ENCODE data around the gene SPATS2. TPM values are rescaled to one million over a fixed set of nuclear protein-coding genes. Genes with fewer than 3 reads are reported as not detected.

SPATS2 gene
- total and polyA plus RNA-seq, 2 of the 4 experiments (the other 2 are of a cell fraction) = 50.6 to 63.3 TPM

DNA sequence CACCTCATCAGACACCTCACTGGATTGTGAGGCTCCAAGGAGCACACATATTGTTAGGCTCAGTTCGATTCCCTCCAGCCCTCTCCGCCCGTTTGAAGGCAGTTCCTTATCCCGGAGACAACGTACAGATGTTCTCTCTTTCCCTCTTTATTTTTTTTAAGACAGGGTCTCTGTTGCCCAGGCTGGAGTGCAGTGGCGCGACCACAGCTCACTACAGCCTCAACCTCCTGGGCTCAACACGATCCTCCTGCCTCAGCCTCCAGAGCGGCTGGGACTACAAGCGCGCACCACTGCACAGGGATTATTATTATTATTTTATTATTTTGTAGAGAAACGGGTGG is 44.9 kb upstream of the SPATS2 start:
- H3K27me3 ChIP-seq (ENCODE audit: control insufficient read depth, insufficient read depth, low read length) = no peaks in the 10 kb centered on the region
- no TSS peak for BruUV-seq (replicated peaks)
- no peaks in the 10 kb centered on the region for H4K20me1 ChIP-seq (ENCODE audit: insufficient read depth, low read length)
- peak overlapping the region; percentile 72 to 89 for H4K8ac ChIP-seq (ENCODE audit: low read depth in 2 of 2, low read length in 2 of 2)
- TF ChIP-seq MXI1 (IDR thresholded peaks at IDR 0.05; ENCODE audit: borderline replicate concordance, low read depth, low read length) (no peak), NFE2L2 (IDR thresholded peaks at IDR 0.05; ENCODE audit: low read depth, low read length) (no peak), RFX5 (IDR thresholded peaks at IDR 0.05; ENCODE audit: low read depth, low read length) (no peak), FOS (IDR thresholded peaks at IDR 0.05; ENCODE audit: low read depth, low read length) (no peak), SMC3 (IDR thresholded peaks at IDR 0.05; ENCODE audit: low read depth, low read length) (no peak), POLR2A (IDR thresholded peaks at IDR 0.05; ENCODE audit: low read depth, low read length) (no peak), CHD1 (IDR thresholded peaks at IDR 0.05; ENCODE audit: low read depth, low read length) (no peak), MAFK (IDR thresholded peaks at IDR 0.05; ENCODE audit: low read depth, low read length) (no peak), BHLHE40 (IDR thresholded peaks at IDR 0.05; ENCODE audit: low read depth, low read length) (no peak), RAD21 (IDR thresholded peaks at IDR 0.05; ENCODE audit: low read length) (no peak), RCOR1 (IDR thresholded peaks at IDR 0.05; ENCODE audit: insufficient replicate concordance, low read length) (no peak), CEBPB (IDR thresholded peaks at IDR 0.05; ENCODE audit: low read depth, low read length) (no peak), MAZ (IDR thresholded peaks at IDR 0.05; ENCODE audit: borderline replicate concordance, low read depth, low read length) (no peak), USF2 (IDR thresholded peaks at IDR 0.05; ENCODE audit: low read depth, low read length) (no peak)
- TF ChIP-seq, protein P1, sequence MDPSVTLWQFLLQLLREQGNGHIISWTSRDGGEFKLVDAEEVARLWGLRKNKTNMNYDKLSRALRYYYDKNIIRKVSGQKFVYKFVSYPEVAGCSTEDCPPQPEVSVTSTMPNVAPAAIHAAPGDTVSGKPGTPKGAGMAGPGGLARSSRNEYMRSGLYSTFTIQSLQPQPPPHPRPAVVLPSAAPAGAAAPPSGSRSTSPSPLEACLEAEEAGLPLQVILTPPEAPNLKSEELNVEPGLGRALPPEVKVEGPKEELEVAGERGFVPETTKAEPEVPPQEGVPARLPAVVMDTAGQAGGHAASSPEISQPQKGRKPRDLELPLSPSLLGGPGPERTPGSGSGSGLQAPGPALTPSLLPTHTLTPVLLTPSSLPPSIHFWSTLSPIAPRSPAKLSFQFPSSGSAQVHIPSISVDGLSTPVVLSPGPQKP (IDR thresholded peaks at IDR 0.05; ENCODE audit: borderline replicate concordance, low read depth, low read length) = no peak
- TF ChIP-seq, protein P2, sequence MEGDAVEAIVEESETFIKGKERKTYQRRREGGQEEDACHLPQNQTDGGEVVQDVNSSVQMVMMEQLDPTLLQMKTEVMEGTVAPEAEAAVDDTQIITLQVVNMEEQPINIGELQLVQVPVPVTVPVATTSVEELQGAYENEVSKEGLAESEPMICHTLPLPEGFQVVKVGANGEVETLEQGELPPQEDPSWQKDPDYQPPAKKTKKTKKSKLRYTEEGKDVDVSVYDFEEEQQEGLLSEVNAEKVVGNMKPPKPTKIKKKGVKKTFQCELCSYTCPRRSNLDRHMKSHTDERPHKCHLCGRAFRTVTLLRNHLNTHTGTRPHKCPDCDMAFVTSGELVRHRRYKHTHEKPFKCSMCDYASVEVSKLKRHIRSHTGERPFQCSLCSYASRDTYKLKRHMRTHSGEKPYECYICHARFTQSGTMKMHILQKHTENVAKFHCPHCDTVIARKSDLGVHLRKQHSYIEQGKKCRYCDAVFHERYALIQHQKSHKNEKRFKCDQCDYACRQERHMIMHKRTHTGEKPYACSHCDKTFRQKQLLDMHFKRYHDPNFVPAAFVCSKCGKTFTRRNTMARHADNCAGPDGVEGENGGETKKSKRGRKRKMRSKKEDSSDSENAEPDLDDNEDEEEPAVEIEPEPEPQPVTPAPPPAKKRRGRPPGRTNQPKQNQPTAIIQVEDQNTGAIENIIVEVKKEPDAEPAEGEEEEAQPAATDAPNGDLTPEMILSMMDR (conservative IDR thresholded peaks at IDR 0.05; ENCODE audit: low read depth, low read length) = no peak
- intact Hi-C loops (cut with micrococcal nuclease) (no loop called here), in situ Hi-C loops (cut with MboI; ENCODE audit: low sequenced_read_pairs) (no loop called here), dilution Hi-C loops (cut with HindIII; ENCODE audit: low sequenced_read_pairs, unreplicated experiment) (no loop called here)
- H3K4ac ChIP-seq (ENCODE audit: low read depth, low read length) = peak overlapping the region; percentile 90
- H3K23ac ChIP-seq (ENCODE audit: low read depth, low read length) = peak overlapping the region; percentile 92
- H2BK20ac ChIP-seq (ENCODE audit: low read depth, low read length) = no peak overlapping the region
- H3K9ac ChIP-seq (ENCODE audit: low read depth, low read length) = peak overlapping the region; percentile 81
- peak overlapping the region; percentile 91 for H2AK9ac ChIP-seq (replicated peaks; ENCODE audit: low read depth, low read length, poor library complexity)
- H3K56ac ChIP-seq (ENCODE audit: extremely low read depth, insufficient read depth, low read length) = no peak overlapping the region
- H2AK5ac ChIP-seq (ENCODE audit: low read depth, low read length) = peak overlapping the region; percentile 25; the same call in 1 of the 2 replicates
- H3K9me1 ChIP-seq (ENCODE audit: insufficient read depth, low read length) = no peaks in the 10 kb centered on the region; the same call in 1 of the 2 replicates
- 63% methylated on average over 3 of the region's 12 CpGs; no CpG with 5 or more reads in 1 of the 2 experiments for WGBS, 2 experiments (ENCODE audit: extremely low coverage in 2 of 2, insufficient read length in 1 of 2)
- DNase-seq (no peak), ATAC-seq (ENCODE audit: low read depth) (no peak)
- H3K79me1 ChIP-seq (ENCODE audit: low read depth in 1 of 2, low read length in 2 of 2) = peaks cover 9 to 41% of the 10 kb centered on the region in 2 experiments; a peak in 3 of 4 replicates
- ChIA-PET CTCF (interaction anchor here (0.7 to 1.7 kb wide), 3 partner anchors 9 to 101 kb away, joined by 3 to 9 read pairs (median 7); partner anchors contain the start of gene C1QL4), POLR2A (ENCODE audit: unreplicated experiment) (interaction anchor here (1.6 kb wide), 1 partner anchor 10 kb away, joined by 4 read pairs; no protein-coding TSS in a partner anchor)
- H2BK15ac ChIP-seq (ENCODE audit: low read depth, low read length) = no peak overlapping the region
- no peaks in the 10 kb centered on the region for H3K36me3 ChIP-seq (ENCODE audit: control insufficient read depth, insufficient read depth, low read length)
- no peak overlapping the region for H2BK5ac ChIP-seq (ENCODE audit: low read depth, low read length, poor library complexity, severe bottlenecking)
- H3K18ac ChIP-seq (ENCODE audit: low read depth, low read length) = no peak overlapping the region
- H4K91ac ChIP-seq (ENCODE audit: insufficient read depth, low read depth, low read length) = no peak overlapping the region
- H3K14ac ChIP-seq (replicated peaks; ENCODE audit: low read depth, low read length) = peak overlapping the region; percentile 98
- peak overlapping the region; percentile 41 for H3K4me2 ChIP-seq (ENCODE audit: low read depth, low read length)
- H3K27ac ChIP-seq (ENCODE audit: insufficient read depth, low read length) = peak overlapping the region; percentile 72
- peak overlapping the region; percentile 55 for H4K5ac ChIP-seq (ENCODE audit: low read depth, low read length)
- peak overlapping the region; percentile 82 for H3K4me3 ChIP-seq (ENCODE audit: insufficient read depth, low read depth, low read length)
- no peaks in the 10 kb centered on the region for H3K9me3 ChIP-seq (ENCODE audit: control insufficient read depth, insufficient read depth, low read length)
- H2AFZ ChIP-seq (replicated peaks; ENCODE audit: low read length, poor library complexity) = peak overlapping the region; percentile 100
- H2BK120ac ChIP-seq (ENCODE audit: low read depth, low read length) = no peak overlapping the region
- H3K4me1 ChIP-seq (ENCODE audit: control insufficient read depth, insufficient read depth, low read length) = peaks cover 9% of the 10 kb centered on the region; the same call in 1 of the 2 replicates

Measured in IMR-90 (cell line).